Tibial nerve (tissue), 4 donors: Measurements from ENCODE around the gene ASCL5. TPM values are rescaled to one million over a fixed set of nuclear protein-coding genes. Genes with fewer than 3 reads are reported as not detected.

ENCODE experiments used
- DNase-seq, 2 donors: peaks; one replicate each; pipeline ENCODE4 v3.0.0-alpha.2; 2019; ENCODE audit warnings: low spot score in 2 of 2
- H3K27ac ChIP-seq, 4 donors: fragments of 200-600 bp; sonication (generic) in 3 of 4; one replicate each; pipeline ENCODE4 v1.5.1; 2017 to 2019; ENCODE audit warnings: mild to moderate bottlenecking in 1 of 4
- H3K27me3 ChIP-seq, 2 donors: fragments of 200-600 bp; sonication (generic) in 1 of 2; one replicate each; pipeline versions ENCODE4 v1.5.1 to v1.6.0; 2017 to 2019
- H3K36me3 ChIP-seq, 3 donors: fragments of 200-600 bp; sonication (generic); one replicate each; pipeline ENCODE4 v1.5.1; 2018 to 2019
- H3K4me1 ChIP-seq, 4 donors: fragments of 200-600 bp; sonication (generic) in 3 of 4; one replicate each; pipeline ENCODE4 v1.5.1; 2017 to 2019
- H3K4me3 ChIP-seq, 4 donors: fragments of 200-600 bp; sonication (generic) in 3 of 4; one replicate each; pipeline ENCODE4 v1.5.1; 2017 to 2019; ENCODE audit warnings: mild to moderate bottlenecking in 1 of 4, moderate library complexity in 1 of 4
- H3K9me3 ChIP-seq, 4 donors: fragments of 200-600 bp; sonication (generic) in 3 of 4; one replicate each; pipeline ENCODE4 v1.5.1; 2017 to 2019
- EP300 ChIP-seq, 2 donors: sonication (generic); formaldehyde crosslinking; IDR thresholded peaks; one replicate each; pipeline ENCODE4 v1.6.1; 2017; ENCODE audit warnings: antibody characterized with exemption in 2 of 2, mild to moderate bottlenecking in 1 of 2
- POLR2A ChIP-seq, 2 donors: fragments of 450-650 bp; IDR thresholded peaks; one replicate each; pipeline ENCODE4 v1.6.1; 2017; ENCODE audit warnings: antibody characterized with exemption in 2 of 2, mild to moderate bottlenecking in 2 of 2, moderate library complexity in 2 of 2
- WGBS, 2 donors: methylation state at CpG; one replicate each; pipeline ENCODE4 v1.1.5; 2018; 5-methylcytosine and 5-hydroxymethylcytosine counted together
- total RNA-seq, 4 donors: library from RNA; depleted of rRNA; stranded (reverse); fragments of >200 nt; gene quantifications; one replicate each; pipeline ENCODE4 v1.1.0, GENCODE V29; 2016
- TF ChIP-seq, protein P1 (sequence below), 5 experiments: fragments of 200-600 bp in 3 of 5; fragments of 450-650 bp in 2 of 5; sonication (generic) in 3 of 5; IDR thresholded peaks; one replicate each; pipeline ENCODE4 v1.5.1; 2016 to 2019; ENCODE audit warnings: antibody characterized with exemption in 5 of 5, mild to moderate bottlenecking in 3 of 5, moderate library complexity in 2 of 5

The ASCL5 gene
- total RNA-seq, 4 donors from 2014 or later = not detected

GRCh38 chr1:201091256-201091655, 35.7 kb downstream of the ASCL5 start:
- no peaks in the 10 kb centered on the region for H3K36me3 ChIP-seq
- 83 to 88% methylated on average over 4 of the region's 4 CpGs for WGBS, 2 donors
- no peak for DNase-seq
- no peaks in the 10 kb centered on the region for H3K4me1 ChIP-seq
- H3K27me3 ChIP-seq = peaks cover 0 to 11% of the 10 kb centered on the region in 2 donors
- no peak overlapping the region for H3K4me3 ChIP-seq
- no peak overlapping the region for H3K27ac ChIP-seq
- no peak for TF ChIP-seq EP300 (IDR thresholded peaks at IDR 0.05)
- TF ChIP-seq, protein P1, sequence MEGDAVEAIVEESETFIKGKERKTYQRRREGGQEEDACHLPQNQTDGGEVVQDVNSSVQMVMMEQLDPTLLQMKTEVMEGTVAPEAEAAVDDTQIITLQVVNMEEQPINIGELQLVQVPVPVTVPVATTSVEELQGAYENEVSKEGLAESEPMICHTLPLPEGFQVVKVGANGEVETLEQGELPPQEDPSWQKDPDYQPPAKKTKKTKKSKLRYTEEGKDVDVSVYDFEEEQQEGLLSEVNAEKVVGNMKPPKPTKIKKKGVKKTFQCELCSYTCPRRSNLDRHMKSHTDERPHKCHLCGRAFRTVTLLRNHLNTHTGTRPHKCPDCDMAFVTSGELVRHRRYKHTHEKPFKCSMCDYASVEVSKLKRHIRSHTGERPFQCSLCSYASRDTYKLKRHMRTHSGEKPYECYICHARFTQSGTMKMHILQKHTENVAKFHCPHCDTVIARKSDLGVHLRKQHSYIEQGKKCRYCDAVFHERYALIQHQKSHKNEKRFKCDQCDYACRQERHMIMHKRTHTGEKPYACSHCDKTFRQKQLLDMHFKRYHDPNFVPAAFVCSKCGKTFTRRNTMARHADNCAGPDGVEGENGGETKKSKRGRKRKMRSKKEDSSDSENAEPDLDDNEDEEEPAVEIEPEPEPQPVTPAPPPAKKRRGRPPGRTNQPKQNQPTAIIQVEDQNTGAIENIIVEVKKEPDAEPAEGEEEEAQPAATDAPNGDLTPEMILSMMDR (IDR thresholded peaks at IDR 0.05) = no peak
- no peak for TF ChIP-seq POLR2A (IDR thresholded peaks at IDR 0.05)
- no peaks in the 10 kb centered on the region for H3K9me3 ChIP-seq

GRCh38 chr1:201090541-201090940, 36.4 kb downstream of the ASCL5 start:
- no peak overlapping the region for H3K4me3 ChIP-seq
- H3K27ac ChIP-seq = no peak overlapping the region
- TF ChIP-seq EP300 (IDR thresholded peaks at IDR 0.05) = no peak
- TF ChIP-seq, protein P1 (IDR thresholded peaks at IDR 0.05) = no peak
- no peak for TF ChIP-seq POLR2A (IDR thresholded peaks at IDR 0.05)
- H3K9me3 ChIP-seq = no peaks in the 10 kb centered on the region
- no peaks in the 10 kb centered on the region for H3K4me1 ChIP-seq
- H3K36me3 ChIP-seq = no peaks in the 10 kb centered on the region
- H3K27me3 ChIP-seq = peaks cover 0 to 11% of the 10 kb centered on the region in 2 donors
- WGBS, 2 donors = 60 to 70% methylated on average over 4 of the region's 4 CpGs
- DNase-seq = no peak

GRCh38 chr1:201089596-201089995, 37.4 kb downstream of the ASCL5 start:
- 61 to 68% methylated on average over 5 of the region's 5 CpGs for WGBS, 2 donors
- no peaks in the 10 kb centered on the region for H3K36me3 ChIP-seq
- H3K4me3 ChIP-seq = no peak overlapping the region
- no peaks in the 10 kb centered on the region for H3K4me1 ChIP-seq
- no peak overlapping the region for H3K27ac ChIP-seq
- peaks cover 0 to 11% of the 10 kb centered on the region in 2 donors for H3K27me3 ChIP-seq
- H3K9me3 ChIP-seq = no peaks in the 10 kb centered on the region
- DNase-seq = no peak
- TF ChIP-seq, protein P1 (IDR thresholded peaks at IDR 0.05) = no peak
- TF ChIP-seq EP300 (IDR thresholded peaks at IDR 0.05) (no peak), POLR2A (IDR thresholded peaks at IDR 0.05) (no peak)

GRCh38 chr1:201088901-201089525, 38.0 kb downstream of the ASCL5 start:
- no peaks in the 10 kb centered on the region for H3K36me3 ChIP-seq
- no peak for DNase-seq
- peaks cover 0 to 11% of the 10 kb centered on the region in 2 donors for H3K27me3 ChIP-seq
- WGBS, 2 donors = 96 to 97% methylated on average over 18 to 19 of the region's 19 CpGs
- H3K9me3 ChIP-seq = no peaks in the 10 kb centered on the region
- no peaks in the 10 kb centered on the region for H3K4me1 ChIP-seq
- no peak overlapping the region for H3K27ac ChIP-seq
- TF ChIP-seq EP300 (IDR thresholded peaks at IDR 0.05) (no peak), POLR2A (IDR thresholded peaks at IDR 0.05) (no peak)
- TF ChIP-seq, protein P1 (IDR thresholded peaks at IDR 0.05) = no peak
- H3K4me3 ChIP-seq = no peak overlapping the region

GRCh38 chr1:201088395-201088794, 38.6 kb downstream of the ASCL5 start:
- peaks cover 0 to 11% of the 10 kb centered on the region in 2 donors for H3K27me3 ChIP-seq
- no peaks in the 10 kb centered on the region for H3K4me1 ChIP-seq
- no peak overlapping the region for H3K27ac ChIP-seq
- no peak overlapping the region for H3K4me3 ChIP-seq
- H3K9me3 ChIP-seq = no peaks in the 10 kb centered on the region
- DNase-seq = no peak
- 59 to 60% methylated on average over 4 of the region's 4 CpGs for WGBS, 2 donors
- TF ChIP-seq EP300 (IDR thresholded peaks at IDR 0.05) (no peak), POLR2A (IDR thresholded peaks at IDR 0.05) (no peak)
- TF ChIP-seq, protein P1 (IDR thresholded peaks at IDR 0.05) = no peak
- no peaks in the 10 kb centered on the region for H3K36me3 ChIP-seq
